Gastrocnemius medialis (tissue), 4 donors: ENCODE data around the gene CMBL.

Source experiments
- CTCF ChIP-seq, 5 experiments: fragments of 450-650 bp in 3 of 5; fragments of 200-600 bp in 2 of 5; sonication (generic) in 2 of 5; IDR thresholded peaks in 4 of 5; conservative IDR thresholded peaks in 1 of 5; 1 replicate in 4 of 5; 2 replicates in 1 of 5; pipeline ENCODE4 v1.5.1; 2016 to 2019; ENCODE audit warnings: antibody characterized with exemption in 5 of 5, mild to moderate bottlenecking in 3 of 5, moderate library complexity in 3 of 5
- POLR2A ChIP-seq, 2 donors: fragments of 450-650 bp; IDR thresholded peaks; one replicate each; pipeline ENCODE4 v1.6.1; 2017; ENCODE audit warnings: antibody characterized with exemption in 2 of 2, mild to moderate bottlenecking in 2 of 2, moderate library complexity in 2 of 2

GRCh38 chr5:10286162-10286861 lies 21.4 kb downstream of the CMBL start:
- no peak for TF ChIP-seq CTCF (IDR thresholded peaks at IDR 0.05 in 4 of 5, conservative IDR thresholded peaks at IDR 0.05 in 1 of 5)
- TF ChIP-seq POLR2A (IDR thresholded peaks at IDR 0.05): peak; percentile 39 to 65
